Type B pancreatic cell (in vitro differentiated cells): ENCODE data around the gene NOP14. TPM values are rescaled to one million over a fixed set of nuclear protein-coding genes. Genes with fewer than 3 reads are reported as not detected.

Source experiments
- DNase-seq: peaks from one replicate; pipeline ENCODE4 v3.0.0; 2021; ENCODE audit warnings: mixed read lengths; ENCODE audit not compliant: unreplicated experiment; ENCODE audit errors: extremely low spot score
- H3K27ac Mint-ChIP-seq: 2 replicates; pipeline ENCODE4 v1.8.0; 2021; ENCODE audit warnings: mild to moderate bottlenecking, mixed read lengths
- H3K27me3 Mint-ChIP-seq: 2 replicates; pipeline ENCODE4 v1.8.0; 2021; ENCODE audit warnings: mixed read lengths
- H3K36me3 Mint-ChIP-seq: 2 replicates; pipeline ENCODE4 v1.8.0; 2021; ENCODE audit warnings: mixed read lengths
- H3K4me1 Mint-ChIP-seq: one replicate; pipeline ENCODE4 v1.8.0; 2021; ENCODE audit warnings: mixed read lengths; ENCODE audit not compliant: unreplicated experiment
- H3K4me3 Mint-ChIP-seq: 2 replicates; pipeline ENCODE4 v1.8.0; 2021; ENCODE audit warnings: mild to moderate bottlenecking, mixed read lengths
- H3K9me3 Mint-ChIP-seq: 2 replicates; pipeline ENCODE4 v1.8.0; 2021; ENCODE audit warnings: mixed read lengths
- CTCF ChIP-seq: fragments of 200-600 bp; sonication (generic); conservative IDR thresholded peaks from 2 replicates; pipeline ENCODE4 v1.5.0; 2021; ENCODE audit warnings: antibody characterized with exemption, mild to moderate bottlenecking
- total RNA-seq: library from RNA; stranded (reverse); gene quantifications from 2 replicates; pipeline ENCODE4 v1.2.1, GENCODE V29; 2021; ENCODE audit warnings: low replicate concordance

The NOP14 gene
- total RNA-seq, 1 donor from 2014 or later: 33.8 TPM

- Mint-ChIP-seq H3K9me3 (no peaks in the 10 kb centered on the region), H3K36me3 (no peaks in the 10 kb centered on the region), H3K4me3 (no peak overlapping the region), H3K4me1 (no peaks in the 10 kb centered on the region), H3K27me3 (peaks cover 6% of the 10 kb centered on the region), H3K27ac (no peak overlapping the region)
- no peak for DNase-seq
- TF ChIP-seq CTCF: no peak
Measured at GRCh38 chr4:2982012-2982411, 18.8 kb upstream of the NOP14 start.

GRCh38 chr4:2981256-2981819 is 18.1 kb upstream of the NOP14 start:
- DNase-seq: no peak
- no peak for TF ChIP-seq CTCF
- Mint-ChIP-seq H3K4me1 (no peaks in the 10 kb centered on the region), H3K36me3 (no peaks in the 10 kb centered on the region), H3K27me3 (peaks cover 6% of the 10 kb centered on the region), H3K27ac (no peak overlapping the region), H3K9me3 (no peaks in the 10 kb centered on the region), H3K4me3 (no peak overlapping the region)

GRCh38 chr4:2977211-2978088 is 14.2 kb upstream of the NOP14 start:
- H3K36me3 Mint-ChIP-seq: no peaks in the 10 kb centered on the region
- no peak for TF ChIP-seq CTCF
- H3K4me3 Mint-ChIP-seq: no peak overlapping the region
- peak overlapping the region; percentile 6 for H3K27ac Mint-ChIP-seq
- no peaks in the 10 kb centered on the region for H3K4me1 Mint-ChIP-seq
- no peak for DNase-seq
- H3K27me3 Mint-ChIP-seq: no peaks in the 10 kb centered on the region
- no peaks in the 10 kb centered on the region for H3K9me3 Mint-ChIP-seq

GRCh38 chr4:2971275-2971674 is 8.1 kb upstream of the NOP14 start:
- Mint-ChIP-seq H3K4me3 (no peak overlapping the region), H3K27me3 (no peaks in the 10 kb centered on the region), H3K36me3 (no peaks in the 10 kb centered on the region), H3K4me1 (no peaks in the 10 kb centered on the region), H3K27ac (no peak overlapping the region), H3K9me3 (no peaks in the 10 kb centered on the region)
- no peak for TF ChIP-seq CTCF
- DNase-seq: no peak

- peaks cover 6% of the 10 kb centered on the region for H3K4me1 Mint-ChIP-seq
- no peak overlapping the region for H3K4me3 Mint-ChIP-seq
- TF ChIP-seq CTCF: no peak
- no peaks in the 10 kb centered on the region for H3K27me3 Mint-ChIP-seq
- H3K27ac Mint-ChIP-seq: no peak overlapping the region
- DNase-seq: no peak
- no peaks in the 10 kb centered on the region for H3K36me3 Mint-ChIP-seq
- no peaks in the 10 kb centered on the region for H3K9me3 Mint-ChIP-seq
Measured at GRCh38 chr4:2968381-2968780, 5.2 kb upstream of the NOP14 start.
